Measurements from ENCODE around the gene SGTB.

The SGTB gene

GRCh38 chr5:65758546-65759144 lies 36.7 kb upstream of the SGTB start:
- no peak overlapping the region for H3K4me3 ChIP-seq (replicated peaks; ENCODE audit: low read depth, low read length)
- DNase-seq (ENCODE audit: extremely low read depth, insufficient read length), result no peak

GRCh38 chr5:65753189-65753588 lies 31.3 kb upstream of the SGTB start:
- H3K27me3 ChIP-seq (replicated peaks; ENCODE audit: control insufficient read depth, insufficient read depth, low read length), result no peaks in the 10 kb centered on the region
- no peaks in the 10 kb centered on the region for H3K36me3 ChIP-seq (ENCODE audit: control insufficient read depth, insufficient read depth, low read length)
- no peak for DNase-seq (ENCODE audit: extremely low read depth, insufficient read length)
- TF ChIP-seq CTCF (IDR thresholded peaks at IDR 0.05; ENCODE audit: insufficient read depth, low read length, poor library complexity, severe bottlenecking), result no peak
- H3K4me3 ChIP-seq (replicated peaks; ENCODE audit: low read depth, low read length), result no peak overlapping the region

More at GRCh38 chr5:65758546-65759144, 36.7 kb upstream of the SGTB start:
- TF ChIP-seq CTCF (IDR thresholded peaks at IDR 0.05; ENCODE audit: insufficient read depth, low read length, poor library complexity, severe bottlenecking), result no peak
- Histone ChIP-seq H3K36me3 (ENCODE audit: control insufficient read depth, insufficient read depth, low read length) (no peaks in the 10 kb centered on the region), H3K27me3 (replicated peaks; ENCODE audit: control insufficient read depth, insufficient read depth, low read length) (no peaks in the 10 kb centered on the region)

- no peak for DNase-seq (ENCODE audit: extremely low read depth, insufficient read length)
- no peaks in the 10 kb centered on the region for H3K36me3 ChIP-seq (ENCODE audit: control insufficient read depth, insufficient read depth, low read length)
- no peak overlapping the region for H3K4me3 ChIP-seq (replicated peaks; ENCODE audit: low read depth, low read length)
- H3K27me3 ChIP-seq (replicated peaks; ENCODE audit: control insufficient read depth, insufficient read depth, low read length), result no peaks in the 10 kb centered on the region
- no peak for TF ChIP-seq CTCF (IDR thresholded peaks at IDR 0.05; ENCODE audit: insufficient read depth, low read length, poor library complexity, severe bottlenecking)
Observed at GRCh38 chr5:65750938-65751337, 29.0 kb upstream of the SGTB start.

GRCh38 chr5:65749956-65750355 lies 28.0 kb upstream of the SGTB start:
- DNase-seq (ENCODE audit: extremely low read depth, insufficient read length), result no peak
- Histone ChIP-seq H3K4me3 (replicated peaks; ENCODE audit: low read depth, low read length) (no peak overlapping the region), H3K36me3 (ENCODE audit: control insufficient read depth, insufficient read depth, low read length) (no peaks in the 10 kb centered on the region), H3K27me3 (replicated peaks; ENCODE audit: control insufficient read depth, insufficient read depth, low read length) (no peaks in the 10 kb centered on the region)
- no peak for TF ChIP-seq CTCF (IDR thresholded peaks at IDR 0.05; ENCODE audit: insufficient read depth, low read length, poor library complexity, severe bottlenecking)

GRCh38 chr5:65749221-65749844 lies 27.4 kb upstream of the SGTB start:
- no peak for TF ChIP-seq CTCF (IDR thresholded peaks at IDR 0.05; ENCODE audit: insufficient read depth, low read length, poor library complexity, severe bottlenecking)
- no peaks in the 10 kb centered on the region for H3K27me3 ChIP-seq (replicated peaks; ENCODE audit: control insufficient read depth, insufficient read depth, low read length)
- H3K4me3 ChIP-seq (replicated peaks; ENCODE audit: low read depth, low read length), result no peak overlapping the region
- DNase-seq (ENCODE audit: extremely low read depth, insufficient read length), result no peak
- H3K36me3 ChIP-seq (ENCODE audit: control insufficient read depth, insufficient read depth, low read length), result no peaks in the 10 kb centered on the region
